Right forelimb (tissue), 1 donor: ENCODE data around the gene DCTD.
"Not testable (repeated sequence)": the region's sequence is repeated elsewhere in the genome, so short reads cannot be mapped to it uniquely, and the experiment has no call there.

Source experiments
- DNase-seq: peaks from one replicate; pipeline ENCODE4 v3.0.0-alpha.2; 2018

The DCTD gene

DNA sequence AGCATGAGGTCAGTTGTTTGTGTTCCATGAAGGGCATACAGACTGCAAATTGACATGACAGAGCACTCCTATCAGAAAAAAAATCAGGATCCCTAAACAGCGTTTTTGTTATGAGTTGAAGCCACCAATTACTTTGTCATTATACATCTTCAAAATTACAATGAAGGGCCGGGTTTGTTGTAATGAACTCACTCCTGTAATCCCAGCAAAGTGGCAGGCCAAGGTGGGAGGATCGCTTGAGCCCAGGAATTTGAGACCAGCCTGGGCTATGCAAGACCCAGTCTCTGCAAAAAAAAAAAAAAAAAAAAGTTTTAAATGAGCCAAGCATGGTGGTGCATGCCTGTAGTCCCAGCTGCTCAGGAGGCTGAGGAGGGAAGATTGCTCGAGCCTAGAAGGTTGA, 3.5 kb upstream of the DCTD start:
- no peak for DNase-seq

DNA sequence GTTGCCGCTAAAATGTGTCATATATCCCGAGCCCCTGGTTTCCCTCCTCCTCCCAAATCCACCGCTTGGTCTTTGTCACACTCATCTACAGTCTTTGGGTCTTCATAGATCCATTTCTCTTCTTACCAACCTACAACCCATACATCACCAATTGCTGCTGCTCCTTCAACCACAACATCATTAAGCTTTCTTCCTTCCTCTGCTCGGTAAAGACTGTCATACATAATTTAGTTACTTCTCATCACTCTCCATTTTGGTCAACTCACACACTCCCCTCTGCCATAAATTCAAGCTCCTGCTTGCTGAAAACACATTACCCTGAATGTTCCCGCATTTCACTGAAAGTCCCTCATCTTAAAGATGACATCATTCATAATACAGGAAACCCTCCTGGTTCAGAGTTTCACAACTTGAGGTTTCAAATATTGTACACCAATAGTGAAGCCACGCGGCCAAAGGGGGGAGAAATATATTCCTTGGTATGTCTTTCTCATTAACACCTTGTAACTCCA, 1.7 kb upstream of the DCTD start:
- DNase-seq = no peak

DNA sequence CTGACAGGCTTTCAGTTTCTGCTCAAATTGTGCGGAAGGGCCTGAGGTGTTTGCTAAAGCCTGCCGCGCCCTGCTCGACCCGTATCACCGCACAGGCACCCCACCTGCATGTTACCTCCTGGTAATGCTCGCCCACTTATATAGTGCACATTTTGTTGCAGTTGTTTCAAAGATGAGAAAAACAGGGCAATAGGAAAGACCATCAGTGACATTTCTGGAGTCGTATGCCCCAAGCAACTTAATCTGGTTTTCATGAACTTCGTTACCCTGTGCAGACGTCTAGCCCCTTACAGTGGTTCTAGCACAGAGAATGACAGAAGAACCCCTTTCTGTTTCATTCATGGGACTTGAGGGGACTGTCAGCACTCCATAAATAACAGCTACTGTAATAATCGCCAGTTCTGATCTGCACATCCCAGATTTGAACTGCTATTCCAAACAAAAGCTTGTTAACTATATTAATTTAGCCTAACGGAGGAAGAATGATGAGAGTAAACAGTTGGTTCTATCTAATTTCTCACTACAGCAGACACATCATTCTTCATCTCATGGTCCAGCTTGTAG, 940 bp upstream of the DCTD start:
- DNase-seq = no peak

DNA sequence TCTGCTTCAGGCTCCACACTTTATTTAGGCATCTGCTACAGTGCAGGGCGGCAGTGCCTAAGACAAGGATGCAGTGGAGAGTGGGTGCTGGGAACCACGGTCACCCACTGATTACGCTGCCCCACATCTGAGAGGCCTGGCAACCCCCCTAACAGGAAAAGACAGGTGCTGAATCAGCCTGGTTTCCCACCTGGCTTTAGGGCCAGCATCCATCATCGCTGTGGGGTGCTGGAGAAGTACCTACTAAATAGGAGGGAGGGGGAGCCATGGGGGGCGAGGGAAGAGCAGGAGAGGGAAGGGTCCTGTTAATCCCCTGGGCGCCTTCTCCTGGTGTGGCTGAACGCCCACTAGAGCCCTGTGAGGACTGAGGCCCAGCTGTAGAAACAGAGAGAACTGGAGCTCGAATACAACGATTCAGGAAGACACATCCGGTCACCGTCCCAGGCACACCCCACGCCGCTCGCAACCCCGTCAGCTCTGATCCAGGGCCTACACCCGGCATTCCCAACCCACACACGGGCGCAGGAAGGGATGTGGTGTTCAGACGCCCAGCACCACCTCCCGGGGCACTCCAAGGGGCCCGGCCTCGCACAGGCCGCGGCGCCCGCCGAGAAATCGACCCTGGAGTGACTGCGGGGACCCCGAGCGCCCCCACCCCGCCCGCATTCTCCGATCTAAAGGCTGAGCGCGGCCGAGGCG, 554 bp downstream of the DCTD start:
- peak; percentile 79 for DNase-seq

DNA sequence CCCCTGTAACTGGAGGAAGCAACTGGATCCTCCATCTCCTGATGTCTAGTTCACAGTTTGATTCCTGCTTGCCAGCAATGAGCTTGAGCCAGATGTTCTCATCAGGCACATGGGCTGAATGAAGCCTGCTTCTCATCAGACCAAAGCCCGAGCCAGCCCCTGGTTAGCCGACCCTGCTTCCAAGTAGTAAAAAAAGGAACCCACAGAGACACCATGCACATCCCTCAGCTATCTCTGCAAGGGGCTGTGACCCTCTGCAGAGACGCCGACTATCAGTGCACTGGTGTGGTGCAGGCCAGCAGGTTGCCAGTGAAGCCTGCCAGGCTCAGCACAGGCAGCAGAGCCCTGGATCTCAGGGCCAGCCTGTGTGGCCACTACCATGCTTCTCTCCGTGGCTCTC, 2.8 kb downstream of the DCTD start:
- no peak for DNase-seq

DNA sequence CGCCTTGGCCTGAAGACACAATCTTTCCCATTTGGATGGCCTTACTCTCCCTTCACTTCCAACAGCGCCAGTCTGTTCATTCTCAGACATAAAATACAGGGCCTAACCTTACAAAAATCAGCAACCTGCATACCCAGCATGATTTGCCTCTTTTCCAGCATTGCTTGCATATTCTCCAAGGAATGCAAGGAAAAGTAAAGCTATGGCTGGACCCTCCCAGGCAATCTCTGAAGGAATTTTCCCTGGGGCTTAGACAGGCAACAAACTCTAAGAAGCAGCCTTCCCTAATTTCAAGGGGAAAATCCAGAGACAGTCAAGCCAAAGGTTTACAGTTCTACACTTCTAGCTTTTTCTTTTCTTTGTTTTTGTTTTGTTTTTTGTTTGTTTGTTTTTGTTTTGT, 3.6 kb downstream of the DCTD start:
- DNase-seq = no peak

DNA sequence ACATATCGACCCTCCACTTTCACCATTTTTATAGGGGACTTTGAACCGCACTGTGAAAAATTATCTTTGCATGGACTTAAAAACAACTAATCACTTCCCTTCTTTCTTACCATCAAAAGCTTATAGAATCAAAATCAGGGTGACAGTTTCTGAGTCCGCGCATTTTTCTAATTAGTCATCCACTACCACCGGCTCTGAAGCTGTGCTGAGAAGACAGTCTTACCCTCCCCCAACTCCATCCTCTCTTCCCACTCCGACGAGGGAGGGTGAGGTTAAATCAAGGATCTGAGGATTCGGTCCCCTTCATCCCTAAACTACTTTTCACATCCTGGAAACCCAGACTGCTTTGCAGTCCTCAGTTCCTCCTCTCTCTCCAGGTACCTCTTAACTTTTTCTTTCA, 4.2 kb downstream of the DCTD start:
- DNase-seq = no peak

DNA sequence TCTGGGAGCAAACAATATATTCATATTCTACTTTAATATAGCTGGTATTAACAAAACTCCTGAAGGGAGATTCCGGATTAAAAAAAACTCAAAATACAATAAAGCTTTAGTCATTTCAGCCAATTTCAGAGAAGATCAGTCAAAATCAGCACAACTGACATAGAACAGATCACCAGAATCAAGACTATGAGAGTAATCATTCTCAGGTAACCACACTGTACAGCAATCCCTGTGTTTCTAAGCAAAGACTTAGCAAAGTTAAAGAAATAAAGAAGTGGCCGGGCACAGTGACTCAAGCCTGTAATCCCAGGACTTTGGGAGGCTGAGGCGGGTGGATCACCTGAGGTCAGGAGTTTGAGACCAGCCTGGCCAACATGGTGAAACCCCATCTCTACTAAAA, 9.1 kb downstream of the DCTD start:
- no peak for DNase-seq

DNA sequence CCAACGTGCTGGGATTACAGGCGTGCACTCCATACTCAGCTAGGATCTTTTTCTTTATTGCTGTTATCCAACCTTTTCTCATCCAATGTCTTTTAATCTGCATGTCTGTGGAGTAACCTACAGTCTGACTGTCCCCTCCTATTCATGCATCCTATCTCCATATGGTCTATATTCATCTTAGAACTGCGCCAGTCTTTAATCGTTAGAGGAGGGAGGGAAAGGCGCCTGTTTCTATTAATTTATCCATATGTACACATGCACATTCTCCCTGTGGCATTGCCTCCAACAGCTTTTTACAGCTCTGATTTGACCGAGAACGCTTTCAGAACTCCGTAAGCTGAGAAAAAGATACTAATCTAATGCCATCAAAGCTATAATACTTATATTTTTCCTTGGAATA, 9.8 kb downstream of the DCTD start:
- DNase-seq = no peak

DNA sequence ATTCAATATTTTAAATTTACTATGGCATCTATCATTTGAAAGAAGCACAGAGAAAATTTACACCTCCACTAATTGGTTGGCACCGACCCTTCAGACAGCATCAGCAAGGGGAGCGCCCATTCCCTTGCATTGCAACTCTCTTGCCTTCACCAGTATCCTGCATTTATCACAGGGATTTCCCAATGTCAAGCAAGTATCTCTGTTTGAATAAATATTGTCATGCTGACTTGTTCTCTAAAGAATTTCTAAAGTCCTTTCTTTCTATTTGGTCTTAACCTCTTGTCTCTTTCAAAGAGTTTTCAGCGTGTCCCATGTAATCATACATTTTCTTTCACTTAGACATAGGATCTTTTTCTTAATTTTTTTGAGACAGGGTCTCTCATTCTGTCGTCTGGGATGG, 10.4 kb downstream of the DCTD start:
- DNase-seq = no peak

DNA sequence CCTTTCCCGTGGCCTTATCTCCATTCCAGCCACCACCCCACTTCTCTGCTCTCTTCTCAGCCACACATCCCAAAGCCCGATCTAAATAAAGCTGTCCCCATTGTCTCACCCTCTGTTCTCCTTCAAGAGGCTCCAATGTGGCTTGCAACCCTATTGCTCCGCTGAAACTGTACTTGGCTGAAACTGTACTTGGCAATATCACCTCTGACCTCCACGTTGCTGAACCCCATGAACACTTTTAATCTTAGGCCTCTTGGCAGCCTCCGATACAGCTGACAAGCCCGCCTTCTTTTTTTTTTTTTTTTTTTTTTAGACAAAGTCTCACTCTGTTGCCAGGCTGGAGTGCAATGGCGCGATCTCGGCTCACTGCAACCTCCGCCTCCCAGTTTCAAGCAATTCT, 12.1 kb downstream of the DCTD start:
- no peak for DNase-seq

DNA sequence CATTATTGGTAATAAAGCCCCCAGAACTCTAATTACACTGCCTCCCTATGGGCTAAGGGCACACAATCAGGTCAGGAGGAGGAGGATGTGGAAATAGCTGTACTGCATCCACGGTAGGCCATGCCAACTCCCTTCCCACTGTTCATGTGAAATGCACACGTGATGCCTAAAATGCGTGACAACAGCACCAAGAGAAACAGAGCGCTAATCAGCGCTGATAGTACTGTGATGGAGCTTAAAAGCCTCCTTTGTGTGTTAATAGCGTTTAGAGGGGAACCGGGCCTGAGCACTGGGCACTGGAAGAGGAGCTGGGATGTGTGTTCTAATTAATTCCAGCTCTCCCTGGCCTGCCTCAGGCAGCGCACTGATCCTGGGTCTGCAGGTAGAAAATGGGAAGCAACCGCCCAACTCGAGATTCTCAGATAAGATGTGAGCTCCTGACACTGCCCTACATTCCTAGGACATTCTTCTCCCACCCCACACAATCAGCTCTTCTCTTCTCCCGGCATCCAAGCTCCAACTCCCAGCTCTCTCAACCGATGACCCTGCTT, 12.9 kb downstream of the DCTD start:
- no peak for DNase-seq

DNA sequence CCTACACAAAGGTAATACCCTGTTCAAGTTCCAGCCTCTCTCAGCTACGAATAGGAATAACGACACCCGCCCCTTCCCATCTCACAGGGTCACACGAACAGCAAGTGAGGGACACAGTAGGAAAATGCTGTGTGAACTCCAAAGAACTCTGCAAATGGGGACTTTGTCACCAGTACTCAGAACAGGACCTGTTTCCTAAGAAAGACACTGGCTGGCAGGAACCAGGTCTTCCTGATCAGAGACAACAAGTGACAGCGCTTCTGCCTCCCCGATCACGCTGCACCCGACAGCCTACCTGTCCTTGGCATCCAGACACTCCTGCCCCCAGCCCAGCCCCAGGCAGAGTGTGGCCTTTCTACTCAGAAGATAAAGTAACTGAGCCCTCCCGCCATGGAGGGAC, 14.2 kb downstream of the DCTD start:
- DNase-seq = no peak

DNA sequence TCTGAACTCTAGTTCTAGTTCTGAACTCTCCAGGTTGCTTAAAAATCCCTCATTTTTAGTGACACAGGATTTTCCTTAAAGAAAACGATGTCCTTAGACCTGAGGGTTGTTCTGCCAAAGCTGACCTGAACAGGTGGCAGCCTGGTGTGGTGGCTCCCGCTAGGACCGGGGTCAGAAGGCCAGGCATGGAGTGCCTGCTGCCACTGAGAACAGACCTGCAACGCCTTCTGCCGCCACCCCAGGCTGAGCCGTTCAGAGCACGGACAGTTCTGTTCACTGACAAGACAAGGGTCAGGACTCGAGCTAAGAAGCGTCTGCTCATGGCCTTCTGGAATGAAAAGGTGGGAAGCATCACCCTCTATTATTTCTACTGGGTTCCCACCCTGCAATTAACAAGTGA, 15.8 kb downstream of the DCTD start:
- DNase-seq = no peak

DNA sequence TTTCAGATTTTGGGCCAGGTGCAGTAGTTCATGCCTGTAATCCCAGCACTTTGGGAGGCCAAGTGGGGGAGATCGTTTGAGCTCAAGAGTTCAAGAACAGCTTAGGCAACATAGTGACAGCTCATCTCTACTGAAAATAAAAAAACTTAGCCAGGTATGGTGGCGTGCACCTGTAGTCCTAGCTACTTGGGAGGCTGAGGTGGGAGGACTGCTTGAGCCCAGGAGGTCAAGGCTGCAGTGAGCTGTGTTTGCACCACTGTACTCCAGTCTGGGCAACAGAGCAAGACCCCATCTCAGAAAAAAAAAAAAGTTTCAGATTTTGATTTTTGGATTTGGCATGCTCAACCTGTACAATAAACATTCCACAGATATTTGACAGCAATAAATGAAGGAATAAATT, 17.2 kb downstream of the DCTD start:
- DNase-seq = not testable (repeated sequence)

DNA sequence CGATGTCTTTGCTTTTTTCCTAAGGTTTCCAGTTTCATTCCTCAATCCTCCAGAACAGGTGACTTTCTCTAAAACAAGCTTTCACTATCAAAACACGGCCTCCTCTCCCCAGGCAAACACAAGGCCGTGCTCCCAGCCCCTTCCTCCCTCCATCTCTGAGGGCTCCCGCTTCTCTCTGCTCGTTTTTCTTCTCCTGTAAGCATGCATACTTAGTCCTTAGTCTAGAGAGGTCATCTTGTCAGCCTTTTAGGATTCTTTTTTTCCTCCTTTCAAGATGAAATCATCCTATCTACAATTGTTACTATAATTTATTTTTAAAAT, 18.7 kb downstream of the DCTD start:
- no peak for DNase-seq

DNA sequence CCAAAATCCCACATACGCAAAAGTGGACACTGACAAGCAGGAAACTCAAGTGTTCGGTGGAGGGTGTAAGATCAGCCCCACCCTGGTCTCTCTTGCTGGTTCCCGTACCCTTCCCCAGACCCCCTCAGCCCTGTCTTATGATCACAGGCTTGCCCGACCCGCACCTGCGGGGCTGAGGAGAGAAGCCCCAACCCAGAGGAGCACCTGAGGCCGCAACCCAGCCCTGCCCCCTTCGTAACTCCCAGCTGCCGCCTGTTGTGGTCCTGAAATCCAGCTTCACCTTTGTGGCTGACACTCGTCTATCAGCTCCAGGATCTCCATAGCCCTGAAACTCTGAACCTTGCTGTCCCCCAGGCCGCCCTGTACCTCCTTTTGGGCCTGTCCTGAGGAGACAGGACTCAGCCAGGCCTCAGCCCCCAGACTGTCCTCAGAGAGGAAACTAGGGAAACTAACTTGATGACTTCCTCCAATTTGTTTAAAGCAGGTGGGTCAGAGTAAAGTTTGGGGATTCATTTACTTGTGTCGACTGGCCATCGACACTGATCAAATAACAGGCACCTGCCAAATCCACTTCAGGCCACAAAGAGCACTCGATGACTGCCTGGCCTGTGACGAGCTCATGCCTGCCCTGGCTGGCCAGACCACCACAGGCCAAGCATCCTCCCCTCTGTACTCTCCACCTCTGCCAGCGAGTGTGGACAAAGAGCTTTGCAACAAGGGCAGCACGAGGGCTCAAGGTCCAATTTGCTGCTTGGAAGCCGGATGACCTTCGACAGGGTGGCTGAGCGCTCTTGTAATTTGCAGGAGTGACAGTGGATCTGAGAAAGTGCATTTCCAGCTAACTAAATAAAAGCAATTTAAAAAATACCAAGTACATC, 19.3 kb downstream of the DCTD start:
- no peak for DNase-seq

DNA sequence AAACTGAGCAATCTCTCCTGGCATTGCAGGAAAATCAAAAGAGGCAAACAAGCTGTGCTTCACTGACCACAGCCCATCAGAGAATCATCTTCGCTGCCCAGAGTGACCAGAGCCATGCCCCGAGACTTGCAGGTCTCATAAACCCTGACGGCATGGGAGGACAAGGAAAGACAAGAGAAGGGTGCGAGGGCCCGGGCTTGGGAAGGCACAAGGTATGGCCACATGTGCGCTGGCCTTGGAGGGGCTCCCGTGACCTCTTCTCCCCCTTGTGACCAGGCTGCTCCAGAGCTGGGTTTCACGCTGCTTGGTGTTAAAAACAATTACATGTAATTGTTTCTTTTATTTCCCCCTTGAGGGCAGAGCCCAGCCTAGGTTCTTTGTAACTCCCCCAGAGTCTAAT, 20.8 kb downstream of the DCTD start:
- DNase-seq = no peak

DNA sequence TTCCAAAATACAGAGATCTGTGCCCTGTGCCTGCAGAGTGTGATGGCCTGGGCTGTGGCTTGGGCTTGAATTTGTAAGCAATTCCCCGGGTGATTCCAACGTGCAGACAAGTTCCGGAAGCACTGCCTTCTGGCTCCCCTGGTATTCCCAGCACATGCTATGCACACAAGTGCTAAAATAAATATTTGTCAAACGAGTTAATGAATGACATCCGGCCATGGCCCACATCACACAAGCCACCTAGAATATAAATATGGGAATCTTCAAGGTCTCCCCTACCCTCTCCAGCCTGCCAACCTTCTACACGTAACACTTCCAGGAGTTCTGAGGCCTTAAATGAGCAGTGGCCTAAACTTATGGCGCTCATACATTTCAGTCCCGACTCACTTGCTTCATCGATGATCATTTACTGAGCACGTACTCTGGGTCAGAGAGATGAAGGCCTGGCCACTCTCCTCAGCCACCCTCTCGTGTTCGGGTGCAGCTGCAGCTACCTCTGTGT, 21.3 kb downstream of the DCTD start:
- DNase-seq = peak; percentile 22

DNA sequence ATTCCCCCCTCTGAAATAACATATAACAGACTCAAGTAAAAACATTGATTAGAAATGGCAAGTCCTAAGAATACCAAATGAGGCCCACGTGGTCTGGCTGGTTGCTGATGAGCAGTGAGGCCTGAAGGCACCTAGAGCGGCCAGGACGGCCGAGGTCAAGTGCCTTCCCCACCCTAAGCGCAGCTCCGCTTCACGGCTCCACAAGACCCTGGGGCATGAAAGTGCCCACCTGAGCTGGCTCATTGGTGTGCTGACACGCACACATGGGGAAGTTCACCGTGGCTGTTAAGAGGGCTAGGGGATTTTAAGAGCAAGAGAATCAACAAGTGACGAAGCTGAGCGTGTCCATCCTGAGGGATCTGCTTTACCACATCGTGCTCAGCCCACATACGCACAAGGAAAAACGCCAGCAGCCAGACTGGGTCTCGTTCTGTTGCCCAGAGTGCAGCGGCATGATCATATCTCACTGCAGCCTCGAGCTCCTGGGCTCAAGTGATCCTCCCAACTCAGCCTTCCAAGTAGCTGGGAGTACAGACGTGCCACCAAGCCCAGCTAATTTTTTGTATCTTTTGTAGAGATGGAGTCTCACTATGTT, 22.4 kb downstream of the DCTD start:
- peak; percentile 27 for DNase-seq

DNA sequence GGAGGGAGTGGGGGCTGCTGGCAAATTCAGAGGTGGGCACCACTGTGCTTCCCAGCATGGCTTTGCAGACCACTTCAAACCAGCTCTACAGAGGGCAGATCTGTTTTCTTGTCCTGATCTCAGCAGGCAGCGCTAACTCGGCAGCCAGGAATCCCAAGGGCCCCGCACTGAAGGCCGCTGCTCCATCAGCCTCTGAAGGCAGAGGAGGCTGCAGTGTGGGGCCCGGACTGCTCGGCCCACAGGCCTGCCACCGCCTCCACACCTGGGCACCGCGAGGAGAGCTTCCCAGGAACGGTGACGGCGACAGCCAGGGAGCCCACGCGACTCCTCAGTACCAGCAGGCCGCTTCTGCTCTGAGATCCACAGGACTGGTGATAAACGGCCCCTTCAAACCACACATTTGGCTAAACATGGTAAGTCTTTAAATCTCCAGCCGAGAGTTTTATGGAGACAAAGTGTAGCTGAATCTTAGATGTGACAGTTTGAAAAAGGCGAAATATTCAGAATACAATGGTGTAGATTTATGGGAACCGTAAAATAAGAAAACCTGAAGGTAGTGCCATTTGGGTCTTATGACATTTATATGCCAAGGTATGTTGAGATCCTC, 23.6 kb downstream of the DCTD start:
- DNase-seq = no peak

DNA sequence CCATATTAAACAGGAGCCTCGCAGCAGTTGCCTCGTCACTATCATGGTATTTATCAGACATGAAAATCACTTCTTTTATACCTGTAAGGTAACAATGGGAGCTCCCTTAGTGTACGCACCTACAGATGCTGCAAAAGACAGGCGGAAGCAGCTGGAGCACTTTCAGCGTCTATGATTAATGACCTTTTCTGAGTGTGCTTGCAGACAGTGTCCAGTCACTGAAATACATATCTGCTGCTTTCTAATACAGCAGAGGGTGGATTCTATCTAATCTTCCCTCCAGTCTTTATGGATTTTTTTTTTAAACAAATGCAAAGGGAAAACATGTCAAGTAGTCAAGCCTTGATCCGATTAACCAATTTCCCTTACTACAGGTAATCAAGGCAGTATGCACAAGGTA, 24.1 kb downstream of the DCTD start:
- DNase-seq = no peak

DNA sequence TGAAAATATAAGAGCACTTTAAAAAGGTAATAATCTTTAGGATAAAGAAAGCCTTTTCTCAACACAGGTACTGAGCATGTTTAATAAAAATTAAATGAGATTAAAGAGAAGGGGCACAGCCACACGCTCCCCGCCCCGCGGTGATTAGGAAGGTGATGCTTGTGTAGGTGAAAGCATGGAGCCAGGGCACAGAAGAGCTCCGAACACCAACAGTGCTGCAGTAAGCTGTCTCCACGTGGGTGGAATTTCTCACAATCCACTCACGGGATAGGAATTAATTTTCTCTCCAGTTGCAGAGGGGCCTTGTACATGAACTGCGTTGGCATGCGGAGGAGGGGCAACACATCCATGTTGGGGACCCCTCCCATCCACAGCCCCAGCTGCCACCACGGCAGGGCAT, 27.0 kb downstream of the DCTD start:
- peak; percentile 24 for DNase-seq
